HG03378 (cell line): ENCODE data around the gene KCNIP3.
"Not testable (repeated sequence)": the region's sequence is repeated elsewhere in the genome, so short reads cannot be mapped to it uniquely, and the experiment has no call there.

Experiments used
- ATAC-seq: cut with Tn5 transposase; IDR thresholded peaks from one replicate; pipeline ENCODE4 v1.9.1; 2021; ENCODE audit warnings: mild to moderate bottlenecking, moderate library complexity; ENCODE audit not compliant: unreplicated experiment

KCNIP3 gene

DNA sequence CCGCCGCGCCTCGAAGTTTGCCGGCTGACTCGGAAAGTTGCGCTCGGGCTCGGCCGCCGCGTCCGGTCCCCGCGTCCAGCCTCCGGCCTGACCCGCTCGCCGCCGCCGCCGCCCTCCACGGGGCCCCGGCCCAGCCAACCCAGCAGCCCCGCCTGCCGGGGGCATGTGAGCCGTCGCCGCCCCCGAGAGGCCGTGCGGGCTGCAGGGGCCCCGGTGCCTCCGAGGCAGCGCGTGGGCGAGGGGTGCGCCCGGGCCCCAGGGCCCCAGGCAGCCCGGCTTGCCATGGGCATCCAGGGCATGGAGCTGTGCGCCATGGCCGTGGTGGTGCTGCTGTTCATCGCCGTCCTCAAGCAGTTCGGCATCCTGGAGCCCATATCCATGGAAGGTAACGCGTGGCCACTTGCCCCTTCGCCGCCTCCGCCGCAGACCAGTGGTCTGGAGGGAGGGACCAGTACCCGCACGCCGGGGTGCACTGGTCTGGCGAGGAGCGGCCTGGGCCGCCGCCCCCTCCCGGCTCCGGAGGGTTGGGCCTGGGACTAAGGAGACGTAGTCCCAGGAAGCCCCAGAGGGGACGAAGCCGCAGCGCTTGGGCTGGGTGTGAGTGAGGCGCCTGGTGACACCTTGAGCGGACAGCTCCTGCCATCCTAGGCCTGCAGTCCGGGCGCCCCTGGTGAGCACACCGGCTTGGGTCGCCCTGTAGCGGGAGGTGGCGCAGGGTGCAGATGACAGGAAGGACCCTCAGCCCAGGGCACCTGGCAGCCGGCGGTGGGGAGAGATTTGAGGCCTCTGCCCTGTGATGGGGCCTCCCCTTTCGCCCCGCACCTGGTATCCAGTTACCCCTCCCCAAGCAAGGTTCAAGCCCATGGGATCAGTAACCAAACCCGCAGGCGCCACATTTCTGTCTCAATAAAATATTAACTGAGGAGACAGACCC, 49.9 kb downstream of the KCNIP3 start:
- no peak for ATAC-seq

DNA sequence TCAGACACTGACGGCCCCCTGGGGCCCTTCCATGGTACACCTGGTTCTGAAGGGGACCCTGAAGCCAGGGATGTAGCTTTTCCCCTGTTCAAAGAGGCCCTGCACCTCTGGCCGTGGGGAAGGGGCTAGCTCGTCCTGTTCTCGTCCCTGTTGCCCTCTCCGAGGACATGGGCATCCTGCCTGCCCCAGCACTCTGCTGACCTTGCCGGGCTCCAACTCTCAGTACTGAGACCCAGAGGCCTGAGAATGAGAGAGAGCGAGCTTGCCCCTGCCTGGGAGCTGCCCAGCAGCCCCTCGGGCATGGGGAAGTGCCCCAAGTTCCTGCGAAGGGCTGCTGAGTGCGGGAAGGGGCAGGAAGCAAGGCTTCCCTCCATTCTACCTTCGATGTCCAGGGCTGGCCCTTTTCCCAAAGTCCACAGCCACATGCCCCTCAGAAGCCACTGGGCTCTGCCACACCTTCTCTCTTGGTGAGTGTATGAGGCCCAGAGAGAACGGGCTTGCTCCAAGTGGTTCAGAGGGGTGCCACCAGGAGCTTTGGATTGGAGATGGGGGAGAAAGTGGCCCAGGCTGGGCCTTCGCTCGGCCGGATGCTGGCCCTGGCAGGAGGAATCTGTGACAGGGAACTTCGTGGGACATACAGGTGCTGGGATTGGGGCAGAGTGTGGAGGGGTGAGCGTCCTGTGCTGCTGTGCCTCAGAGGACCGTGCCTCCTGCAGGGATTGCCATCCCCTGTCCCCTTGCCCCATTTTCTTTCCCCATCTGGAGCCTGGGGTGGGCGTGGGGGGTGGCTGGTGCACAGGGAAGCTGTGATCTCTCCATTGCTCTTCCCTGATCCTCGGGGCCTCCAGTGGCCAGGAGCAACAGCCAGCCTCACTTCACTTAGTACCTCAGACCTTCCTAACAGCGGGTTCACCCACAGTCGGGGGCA, 50.8 kb downstream of the KCNIP3 start:
- no peak for ATAC-seq

DNA sequence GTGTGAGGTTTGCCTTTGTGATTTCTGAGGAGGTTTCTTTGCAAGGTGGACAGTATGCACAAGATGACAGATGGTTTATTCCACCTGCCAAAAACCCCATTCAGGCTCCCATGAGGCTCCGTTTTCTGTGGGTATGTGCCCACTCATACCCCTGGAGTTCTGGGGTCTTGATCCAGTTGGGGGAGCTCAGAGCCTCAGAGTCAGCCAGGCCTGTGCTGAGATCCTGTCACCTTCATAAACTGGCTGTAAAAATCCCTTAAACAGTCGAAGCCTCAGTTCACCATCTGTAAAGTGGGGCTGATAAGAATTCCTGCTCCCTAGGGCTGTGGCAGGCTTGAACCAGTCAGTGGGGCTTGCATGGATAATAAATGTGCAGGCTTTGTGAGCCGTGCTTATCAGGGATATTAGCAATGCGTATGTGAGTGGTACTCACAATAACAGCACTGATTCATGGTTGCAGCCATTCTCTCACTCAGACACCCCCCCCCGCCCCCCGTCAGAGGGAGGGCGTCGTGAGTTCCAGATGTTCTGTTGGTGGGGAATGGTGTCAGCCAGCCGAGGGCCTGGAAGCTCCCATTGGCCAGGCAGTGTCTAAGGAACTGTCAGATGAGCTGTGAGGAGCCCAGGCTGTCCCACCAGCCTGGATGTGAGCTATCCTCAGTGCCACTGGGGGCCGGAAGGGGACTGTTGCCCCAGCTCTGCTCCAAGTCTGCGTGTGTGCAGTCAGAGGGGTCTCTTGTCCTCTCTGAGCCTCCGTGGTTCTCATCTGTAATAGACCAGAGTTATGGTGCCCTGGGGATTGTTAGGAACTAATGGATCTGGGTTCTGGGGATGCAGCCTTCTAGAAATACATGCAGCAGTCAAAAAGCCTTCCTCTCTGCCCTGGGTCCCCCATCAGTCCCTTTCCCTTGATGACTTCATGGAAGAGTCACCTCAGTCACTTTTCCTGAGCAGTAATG, 51.7 kb downstream of the KCNIP3 start:
- no peak for ATAC-seq

DNA sequence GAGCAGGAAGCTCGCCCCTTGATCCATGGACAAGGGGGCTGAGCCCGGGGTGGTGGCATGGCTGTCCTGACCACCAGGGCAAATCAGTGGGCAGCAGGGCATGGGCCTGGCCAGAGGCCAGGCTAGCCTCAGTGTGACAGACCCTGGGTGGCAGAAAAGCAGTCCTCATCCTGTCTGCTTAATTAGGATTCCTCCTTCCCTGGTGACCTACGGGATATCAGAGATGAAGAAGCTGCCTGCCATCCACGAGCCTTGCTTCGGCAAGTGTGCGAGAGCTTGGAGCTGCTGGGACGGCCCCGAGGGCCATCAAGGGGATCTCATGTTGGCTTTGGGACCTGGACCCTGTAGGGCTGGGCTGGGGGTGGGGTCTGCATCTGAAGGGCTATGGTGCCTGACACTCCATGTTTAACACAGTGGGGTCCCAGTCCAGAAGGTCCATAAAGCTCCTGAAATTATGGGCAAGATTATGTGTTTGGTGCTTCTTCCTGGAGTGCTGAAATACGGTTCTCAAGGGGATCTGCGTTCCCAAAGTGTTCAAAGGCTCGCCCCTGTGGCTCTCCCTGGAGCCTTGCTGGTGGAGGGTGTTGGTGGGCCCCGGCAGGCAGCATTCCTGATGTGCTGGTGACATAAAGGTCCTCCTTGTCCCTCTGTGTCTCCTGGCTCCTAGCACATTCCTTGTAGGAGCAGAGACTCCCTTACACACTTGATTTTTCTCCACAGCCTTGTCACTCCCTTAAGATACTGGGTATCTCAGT, 52.6 kb downstream of the KCNIP3 start:
- no peak for ATAC-seq

DNA sequence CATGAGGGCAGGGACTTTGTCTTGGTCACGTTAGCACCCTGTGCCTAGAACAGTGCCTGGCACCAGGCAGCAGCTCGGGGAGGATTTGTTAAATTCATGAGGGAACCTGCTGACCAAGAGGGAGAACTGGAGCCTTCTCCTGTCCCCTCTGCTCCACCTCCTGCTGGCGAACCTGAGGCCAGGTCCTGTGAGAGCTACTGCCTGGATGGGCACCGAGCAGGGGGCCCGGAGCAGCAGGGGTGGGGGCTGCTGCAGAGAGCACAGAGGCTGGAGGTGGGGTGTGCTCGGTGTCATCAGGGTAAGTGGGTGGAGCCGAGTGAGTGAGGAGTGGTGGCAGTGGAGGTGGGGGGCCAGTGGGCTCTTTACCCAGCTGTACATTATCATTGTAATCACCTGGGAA, 53.2 kb downstream of the KCNIP3 start:
- no peak for ATAC-seq

DNA sequence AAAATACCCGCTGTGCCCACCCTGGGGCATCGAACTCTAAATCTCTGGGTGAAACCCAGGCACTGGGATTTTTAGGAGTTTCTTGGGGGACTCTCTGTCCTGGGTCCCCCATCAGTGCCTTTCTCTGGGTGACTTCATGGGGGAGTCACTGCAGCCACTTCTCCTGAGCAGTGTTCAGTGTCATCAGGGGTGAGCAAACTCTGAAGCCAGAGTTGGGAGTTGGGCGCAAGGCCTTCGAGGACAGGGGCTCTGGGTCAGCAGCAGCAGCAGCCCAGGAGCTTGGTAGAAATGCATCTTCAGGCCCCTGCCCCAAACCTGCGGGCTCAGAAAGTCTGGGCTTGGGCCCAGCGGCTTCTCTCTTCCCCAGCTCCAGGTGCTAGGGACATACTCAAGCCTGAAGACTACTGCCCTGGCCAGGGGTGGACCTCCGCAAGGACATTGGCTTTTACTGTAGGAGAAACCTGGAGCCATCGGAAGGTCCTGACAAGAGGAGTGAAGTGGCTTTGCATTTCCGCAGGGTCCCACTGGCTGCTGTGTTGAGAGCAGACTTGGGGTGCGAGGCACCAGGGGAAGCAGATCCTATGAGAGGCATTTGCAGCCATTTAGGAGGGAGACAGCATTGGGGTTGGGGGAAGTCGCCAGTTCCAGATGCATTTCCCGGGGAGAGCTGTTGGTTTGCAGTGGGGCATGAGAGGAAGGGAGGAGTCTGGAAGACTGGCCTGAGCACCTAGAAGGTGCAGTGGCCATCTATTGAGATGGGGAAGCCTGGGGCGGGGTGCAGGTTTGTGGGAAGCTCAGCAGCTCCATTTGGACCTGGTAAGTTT, 53.8 kb downstream of the KCNIP3 start:
- no peak for ATAC-seq

DNA sequence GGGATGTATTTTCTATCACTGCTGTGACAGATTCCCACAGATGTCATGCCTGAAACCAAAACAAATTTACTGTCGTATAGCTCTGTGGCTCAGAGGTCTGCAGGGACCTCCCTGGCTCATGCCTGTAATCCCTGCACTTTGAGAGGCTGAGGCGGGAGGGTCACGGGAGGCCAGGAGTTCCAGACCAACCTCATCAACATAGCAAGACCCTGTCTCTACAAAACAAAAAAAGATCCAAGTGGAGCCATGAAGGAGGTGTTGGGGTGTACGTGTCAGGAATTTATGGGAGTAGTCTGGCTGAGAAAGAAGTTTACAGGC, 54.4 kb downstream of the KCNIP3 start:
- ATAC-seq = no peak

DNA sequence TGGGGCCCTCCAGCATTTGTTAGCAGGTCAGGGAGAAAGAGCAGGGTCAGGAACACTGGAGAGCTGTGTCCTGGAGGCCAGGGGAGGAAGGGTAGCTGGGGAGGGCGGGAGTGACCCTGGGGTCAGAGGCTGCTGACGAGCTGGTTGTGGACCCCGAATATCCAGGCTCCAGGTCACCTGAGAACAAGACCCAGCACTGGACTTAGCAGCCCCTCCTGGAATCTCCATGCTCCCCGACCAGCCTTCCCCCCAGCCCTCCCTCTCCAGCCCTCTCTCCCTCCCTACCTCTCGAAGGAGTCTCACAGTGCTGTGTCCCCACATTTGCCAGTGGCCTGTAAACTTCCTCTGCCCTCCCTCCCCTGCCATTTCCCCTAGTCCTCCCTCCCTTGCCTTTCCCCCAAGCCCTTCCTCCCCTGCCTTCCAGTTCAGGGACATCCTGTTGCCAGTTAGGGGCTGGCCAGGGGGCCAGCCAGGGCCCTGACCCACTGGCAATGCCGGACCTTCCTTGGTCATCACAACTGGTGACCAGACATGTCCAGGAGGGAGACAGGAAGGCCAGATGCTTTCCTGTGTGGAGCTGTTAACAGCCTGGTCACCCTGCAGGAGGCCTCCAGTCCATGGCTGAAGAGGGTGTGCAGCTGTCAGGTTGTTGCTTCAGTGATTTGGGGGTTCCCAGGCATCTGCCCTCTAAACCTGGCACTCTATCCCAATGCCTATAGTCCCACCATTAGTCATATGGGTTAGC, 55.3 kb downstream of the KCNIP3 start:
- ATAC-seq = no peak

DNA sequence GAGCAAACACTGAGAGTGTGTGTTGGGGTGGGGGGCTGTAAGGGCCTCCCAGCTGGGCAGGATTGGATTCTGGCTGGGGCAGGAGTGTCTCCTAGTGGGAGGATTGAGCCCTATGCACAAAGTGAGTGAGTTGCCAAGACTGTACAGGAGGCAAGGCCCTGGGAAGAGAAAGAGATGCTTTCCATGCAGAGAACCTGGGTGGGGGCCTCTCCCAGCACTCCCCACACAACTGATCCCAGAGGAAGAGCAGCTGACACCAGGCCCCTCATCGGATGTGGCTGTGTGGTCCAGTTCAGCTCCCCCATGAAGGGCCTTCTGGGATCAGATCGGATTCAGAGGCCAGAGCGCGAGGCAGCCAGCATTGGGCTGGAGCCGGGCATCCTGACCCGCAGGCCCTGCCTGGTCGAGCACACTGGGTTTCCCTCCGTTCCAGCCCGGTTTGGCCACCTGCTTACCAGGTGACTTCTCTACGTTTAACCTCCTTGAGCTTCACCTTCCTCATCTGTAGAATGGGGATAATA, 56.0 kb downstream of the KCNIP3 start:
- no peak for ATAC-seq

DNA sequence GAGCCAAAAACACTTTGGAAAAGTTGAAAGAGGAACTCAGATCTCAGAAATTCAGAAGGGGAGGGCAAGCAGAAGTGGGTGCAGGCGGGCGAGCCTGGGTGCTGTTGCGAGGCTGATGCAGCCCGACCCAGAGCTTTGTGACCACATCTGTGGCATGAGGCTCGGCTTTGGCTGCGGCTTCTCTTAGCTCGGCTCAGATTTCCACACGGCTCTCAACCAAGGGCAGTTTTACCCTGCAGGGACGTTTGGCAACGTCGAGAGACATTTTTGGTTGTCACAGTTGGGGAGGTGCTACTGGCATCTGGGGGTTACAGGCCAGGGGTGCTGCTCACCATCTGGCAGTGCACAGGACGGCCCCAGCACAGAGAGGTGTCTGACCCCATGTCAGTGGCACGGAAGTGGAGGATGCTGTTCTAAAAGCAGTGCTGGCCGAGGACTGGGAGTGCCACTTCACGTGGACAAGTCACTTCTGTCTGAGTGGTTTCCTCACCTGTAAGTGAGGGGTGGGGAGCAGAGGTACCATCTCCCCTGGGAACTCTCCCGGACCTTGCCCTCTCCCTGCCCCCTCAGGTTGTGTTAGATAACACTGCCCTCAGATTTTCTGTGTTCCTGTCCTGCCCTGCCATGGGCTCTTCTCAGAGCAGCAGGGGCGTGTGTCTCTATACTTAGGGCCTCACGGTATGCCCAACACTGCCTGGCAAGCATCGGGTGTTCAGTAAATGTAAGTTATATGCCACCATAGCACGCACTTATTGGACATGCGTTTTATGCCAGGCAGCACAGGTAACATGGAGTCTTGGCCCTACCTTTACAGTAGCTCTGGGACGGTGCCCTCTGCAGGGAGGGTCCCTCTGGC, 56.7 kb downstream of the KCNIP3 start:
- ATAC-seq = no peak

DNA sequence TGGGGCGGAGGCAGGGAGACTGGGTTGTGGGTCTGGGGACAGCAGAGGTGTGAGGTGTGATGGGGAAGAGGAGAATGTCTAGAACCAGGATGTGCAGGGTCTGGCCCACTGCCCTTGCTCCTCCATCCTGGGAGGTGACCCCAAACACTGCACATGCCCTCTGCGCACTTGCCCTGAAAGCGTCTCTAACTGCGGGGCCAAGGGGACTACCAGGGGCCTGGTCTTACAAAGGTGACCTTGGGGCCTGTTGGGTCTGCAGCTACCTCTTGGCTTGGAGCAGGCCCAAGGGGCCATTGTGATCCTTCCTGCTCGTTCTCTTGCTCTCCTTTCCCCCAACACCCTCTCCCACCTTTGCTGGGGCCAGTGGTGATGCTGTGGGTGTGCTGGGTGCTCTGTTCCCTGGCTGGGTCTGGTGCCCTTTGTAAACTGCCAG, 57.3 kb downstream of the KCNIP3 start:
- no peak for ATAC-seq

DNA sequence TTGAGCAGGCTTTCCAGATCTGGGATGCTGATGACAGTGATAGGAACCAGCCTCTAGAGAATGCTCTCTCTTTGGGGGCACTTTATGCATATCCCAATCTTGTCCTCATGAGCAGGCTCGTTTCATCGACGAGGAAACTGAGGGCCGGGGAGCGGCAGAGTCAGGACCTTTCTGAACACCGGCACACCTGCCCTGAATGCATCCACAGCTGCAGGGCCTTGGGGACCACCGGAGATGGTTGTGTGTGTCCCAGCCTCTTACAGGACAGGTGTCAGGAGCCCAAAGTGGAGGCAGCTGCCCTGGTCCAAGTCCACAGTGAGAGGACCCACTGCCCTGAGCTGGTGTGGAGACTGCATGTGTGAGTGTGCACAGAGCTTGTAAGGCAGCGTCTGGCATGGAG, 57.8 kb downstream of the KCNIP3 start:
- no peak for ATAC-seq

DNA sequence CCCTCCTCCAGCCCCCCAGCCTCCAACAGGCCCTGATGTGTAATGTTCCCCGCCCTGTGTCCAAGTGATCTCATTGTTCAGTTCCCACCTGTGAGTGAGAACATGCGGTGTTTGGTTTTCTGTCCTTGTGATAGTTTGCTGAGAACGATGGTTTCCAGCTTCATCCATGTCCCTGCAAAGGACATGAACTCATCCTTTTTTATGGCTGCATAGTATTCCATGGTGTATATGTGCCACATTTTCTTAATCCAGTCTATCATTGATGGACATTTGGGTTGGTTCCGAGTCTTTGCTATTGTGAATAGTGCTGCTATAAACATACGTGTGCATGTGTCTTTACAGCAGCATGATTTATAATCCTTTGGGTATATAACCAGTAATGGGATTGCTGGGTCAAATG, 58.3 kb downstream of the KCNIP3 start:
- ATAC-seq = not testable (repeated sequence)

DNA sequence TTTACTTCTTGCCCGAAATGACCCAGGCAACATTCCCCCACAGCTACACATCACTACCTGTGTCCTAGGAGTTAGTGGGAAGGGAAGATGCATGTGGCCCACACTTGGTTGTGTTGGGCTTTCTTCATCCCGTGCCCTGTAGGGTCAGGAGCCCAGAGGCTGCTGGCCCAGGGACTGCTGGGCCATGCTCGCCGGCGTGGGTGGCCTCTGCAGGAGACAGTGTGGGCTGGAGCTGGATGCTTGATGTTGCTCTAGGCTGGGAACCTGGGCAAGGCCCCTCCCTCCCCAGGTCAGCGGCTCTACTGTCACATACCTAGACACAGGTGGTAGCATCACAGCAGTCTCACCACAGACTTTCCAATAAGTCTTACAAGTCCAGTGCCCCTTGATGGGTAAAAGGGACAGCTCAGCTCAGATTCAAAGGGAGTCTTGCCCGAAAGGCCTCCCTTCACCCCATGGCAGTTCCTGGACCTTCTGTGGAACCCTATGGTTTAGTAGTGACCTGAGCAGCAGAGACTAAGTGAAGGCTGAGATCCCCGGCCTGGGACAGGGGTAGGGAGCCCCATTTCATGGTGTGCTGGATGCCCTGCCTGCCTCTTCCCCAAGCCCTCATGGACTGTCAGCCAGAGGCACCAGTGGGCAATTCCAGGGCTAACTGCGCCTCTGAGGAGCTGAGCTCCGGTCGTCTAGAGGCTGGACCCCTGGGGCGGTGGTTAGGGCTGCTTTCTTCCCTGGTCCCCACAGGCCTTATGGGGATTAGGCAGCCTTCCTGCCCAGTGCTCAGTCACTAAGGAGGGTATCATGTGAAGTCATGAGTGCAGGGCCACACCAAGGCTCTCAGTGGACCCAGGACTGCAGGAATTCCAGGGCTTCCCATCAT, 59.9 kb downstream of the KCNIP3 start:
- ATAC-seq = no peak

DNA sequence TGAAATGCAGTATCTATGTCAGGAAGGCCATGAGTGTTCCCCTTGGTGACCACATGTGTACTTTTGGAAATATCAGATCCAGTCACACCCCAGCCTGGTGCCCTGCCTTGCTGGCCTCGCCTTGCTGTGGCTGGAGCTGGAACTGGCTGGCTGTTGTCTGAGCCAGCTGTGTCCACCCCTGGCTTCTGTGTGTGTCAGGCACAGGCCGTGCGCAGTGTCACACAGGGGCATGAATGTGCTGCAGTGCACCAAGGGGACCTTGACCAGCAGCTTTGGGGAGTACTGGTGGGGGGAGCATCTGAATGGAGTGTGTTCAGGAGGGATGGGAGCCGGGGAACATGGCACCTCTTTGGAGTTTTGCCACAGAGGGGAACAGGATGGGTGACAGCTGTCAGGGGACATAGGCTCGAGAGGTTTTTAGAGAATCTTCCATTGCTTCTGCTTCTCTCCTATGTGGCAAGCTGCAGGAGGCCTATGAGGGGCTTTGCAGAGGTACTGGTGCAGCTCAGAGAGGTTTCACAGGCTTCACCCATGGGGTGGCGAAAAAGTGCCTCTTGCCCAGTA, 60.7 kb downstream of the KCNIP3 start:
- no peak for ATAC-seq

DNA sequence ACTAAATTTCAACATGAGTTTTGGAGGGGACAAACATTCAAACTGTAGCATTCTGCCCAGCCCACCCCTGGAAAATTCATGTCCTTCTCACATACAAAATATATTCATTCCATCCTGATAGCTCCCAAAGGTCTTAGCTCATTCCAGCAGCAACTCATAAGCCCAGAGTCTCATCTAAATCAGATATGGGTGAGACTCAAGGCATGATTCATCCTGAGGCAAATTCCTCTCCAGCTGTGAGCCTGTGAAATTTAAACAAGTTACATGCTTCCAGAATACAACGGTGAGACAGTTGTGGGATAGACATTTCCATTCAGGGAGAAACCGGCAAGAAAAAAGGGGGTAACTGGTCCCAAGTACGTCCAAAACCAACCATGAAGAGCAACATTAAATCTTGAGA, 61.9 kb downstream of the KCNIP3 start:
- ATAC-seq = no peak
